HG03097 (cell line): ENCODE data around the gene FKBP4.

Source experiments
- ATAC-seq: cut with Tn5 transposase; IDR thresholded peaks from one replicate; pipeline ENCODE4 v1.9.1; 2021; ENCODE audit not compliant: unreplicated experiment, low FRiP score

Gene FKBP4

DNA sequence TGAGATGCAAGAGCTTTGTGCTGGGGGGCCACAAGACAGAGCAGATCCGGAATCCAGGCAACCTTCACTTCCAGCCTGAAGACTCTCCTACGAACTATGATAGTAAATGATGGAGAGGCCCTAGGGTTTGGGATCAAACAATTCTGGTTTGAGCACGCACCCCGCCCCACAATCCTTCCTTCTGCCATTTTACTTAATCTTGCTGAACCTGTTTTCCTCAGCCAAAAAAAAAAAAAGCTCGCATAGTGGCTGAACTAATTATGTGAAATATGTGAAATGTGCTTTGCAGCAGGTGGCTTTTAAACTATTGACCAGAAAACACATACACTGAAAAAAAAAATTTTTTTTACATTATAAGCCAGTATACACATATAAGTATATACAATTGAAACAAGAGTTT, 17.0 kb downstream of the FKBP4 start:
- no peak for ATAC-seq

DNA sequence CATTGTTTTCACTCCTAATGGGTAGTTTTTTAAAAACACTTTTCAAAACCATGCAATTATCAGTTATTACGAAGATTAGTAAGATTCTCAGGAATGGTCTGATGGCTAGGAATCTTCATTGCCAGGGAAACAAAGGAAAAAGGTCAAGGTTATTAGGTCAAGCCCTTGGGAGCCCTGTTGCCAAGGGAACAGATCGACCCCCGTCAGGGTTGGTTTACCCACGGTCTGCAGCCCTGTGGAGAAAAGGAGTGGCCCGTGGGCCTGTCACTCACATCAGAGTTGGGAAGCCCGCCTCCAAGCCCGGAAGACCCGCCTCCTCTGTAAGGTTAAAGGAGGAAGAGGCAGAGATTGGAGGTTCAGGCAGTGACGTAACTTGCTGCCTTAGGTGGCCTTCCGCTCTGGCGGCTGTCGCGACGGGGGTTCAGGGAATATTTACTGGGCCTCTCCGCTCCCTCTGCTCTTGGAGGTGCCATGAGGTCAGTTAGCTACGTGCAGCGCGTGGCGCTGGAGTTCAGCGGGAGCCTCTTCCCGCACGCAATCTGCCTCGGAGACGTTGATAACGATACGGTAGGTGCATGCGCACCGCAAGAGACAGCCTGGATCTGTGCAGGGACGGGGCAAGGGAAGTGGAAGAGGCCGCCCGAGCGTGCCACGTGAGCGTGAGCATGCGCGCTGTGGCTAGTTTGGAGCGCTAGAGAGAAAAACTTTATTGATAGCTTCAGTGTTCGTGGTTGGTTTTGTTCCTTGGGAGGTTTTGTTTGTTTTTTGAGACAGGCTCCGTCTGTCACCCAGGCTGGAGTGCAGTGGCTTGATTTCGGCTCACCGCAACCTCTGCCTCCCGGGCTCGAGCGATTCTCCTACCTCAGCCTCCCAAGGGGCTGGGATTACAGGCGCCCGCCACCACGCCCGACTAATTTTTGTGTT, 17.8 kb downstream of the FKBP4 start, which contains the start of gene ITFG2:
Gene ITFG2, plus strand, starts transcription at position 379 of the 924 bp plus-strand sequence. Its CDS starts 93 bp downstream, at position 472.
- ATAC-seq, result peak; percentile 93

DNA sequence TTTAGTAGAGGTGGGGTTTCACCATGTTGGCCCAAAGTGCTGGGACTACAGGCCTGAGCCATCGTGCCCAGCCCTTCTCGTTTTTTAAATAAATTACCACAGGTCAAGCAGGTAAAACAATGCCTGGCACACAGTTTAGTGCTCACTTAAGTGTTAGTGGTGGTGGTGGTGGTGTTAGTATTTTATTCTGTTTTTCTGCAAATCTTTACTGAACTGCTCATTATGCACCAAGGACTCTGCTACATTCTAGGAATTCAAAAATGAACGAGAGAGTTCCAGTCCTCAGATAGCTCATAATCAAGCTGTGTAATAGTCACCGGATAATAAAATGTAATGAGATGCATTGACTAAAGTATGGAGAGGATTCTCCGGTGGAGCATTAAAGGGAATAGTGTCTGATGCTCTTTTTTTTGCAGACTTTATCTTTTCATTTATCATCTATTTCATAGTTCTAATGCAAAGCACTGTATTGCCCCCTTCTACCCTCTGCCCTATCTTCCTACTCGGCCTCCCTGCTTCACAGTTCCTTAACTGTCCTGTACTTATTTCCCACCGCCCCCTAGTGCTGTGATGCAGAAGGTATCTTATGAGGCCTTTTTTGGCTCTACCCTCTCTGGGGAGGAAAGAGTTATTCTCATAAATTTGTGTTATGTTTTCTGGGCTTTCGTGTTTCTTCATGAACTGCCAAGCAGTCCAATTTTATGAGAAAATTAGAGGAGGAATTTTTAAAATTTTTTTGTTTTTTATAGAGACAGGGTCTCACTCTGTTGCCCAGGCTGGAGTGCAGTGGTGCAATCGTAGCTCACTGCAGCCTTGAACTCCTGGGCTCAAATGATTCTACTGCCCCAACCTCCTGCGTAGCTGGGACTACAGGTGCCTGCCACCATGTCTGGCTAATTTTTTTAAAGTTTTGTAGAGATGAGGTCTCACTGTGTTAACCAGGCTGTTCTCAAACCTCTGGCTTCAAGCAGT, 18.7 kb downstream of the FKBP4 start:
- peak; percentile 30 for ATAC-seq

DNA sequence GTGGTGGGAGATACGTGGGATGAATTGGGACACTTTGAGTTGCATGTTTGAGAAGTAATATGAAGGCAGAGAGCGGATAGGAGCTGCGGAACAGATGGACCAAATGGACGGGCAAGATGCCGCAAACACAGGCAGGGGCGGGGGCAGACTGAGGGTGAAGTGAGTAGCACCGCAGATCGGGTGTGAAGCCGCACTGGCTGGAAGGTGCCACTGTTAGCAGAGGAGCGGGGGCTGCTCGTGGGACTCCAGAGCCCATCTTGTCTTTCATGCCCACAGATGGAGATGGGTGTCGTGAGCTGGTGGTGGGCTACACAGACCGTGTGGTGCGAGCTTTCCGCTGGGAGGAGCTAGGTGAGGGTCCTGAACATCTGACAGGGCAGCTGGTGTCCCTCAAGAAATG, 25.0 kb downstream of the FKBP4 start:
- no peak for ATAC-seq

DNA sequence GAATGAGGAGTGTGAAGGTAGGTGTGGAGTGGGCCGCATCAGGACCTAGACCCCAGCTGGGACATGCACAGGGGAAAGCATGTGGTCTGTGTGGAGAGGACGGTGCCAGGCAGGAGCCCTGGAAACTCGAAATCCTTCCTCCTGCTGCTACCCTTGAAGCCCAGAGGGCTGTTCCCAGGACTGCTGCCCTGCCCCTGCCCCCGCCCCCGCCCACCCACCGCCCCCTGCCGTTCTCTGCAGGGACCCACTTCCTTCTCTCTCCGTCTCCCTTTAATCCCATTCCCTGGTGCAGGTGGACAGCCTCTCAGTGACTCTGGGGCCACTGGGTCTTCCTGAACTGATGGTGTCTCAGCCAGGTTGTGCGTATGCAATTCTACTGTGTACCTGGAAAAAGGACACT, 25.7 kb downstream of the FKBP4 start:
- ATAC-seq, result no peak

DNA sequence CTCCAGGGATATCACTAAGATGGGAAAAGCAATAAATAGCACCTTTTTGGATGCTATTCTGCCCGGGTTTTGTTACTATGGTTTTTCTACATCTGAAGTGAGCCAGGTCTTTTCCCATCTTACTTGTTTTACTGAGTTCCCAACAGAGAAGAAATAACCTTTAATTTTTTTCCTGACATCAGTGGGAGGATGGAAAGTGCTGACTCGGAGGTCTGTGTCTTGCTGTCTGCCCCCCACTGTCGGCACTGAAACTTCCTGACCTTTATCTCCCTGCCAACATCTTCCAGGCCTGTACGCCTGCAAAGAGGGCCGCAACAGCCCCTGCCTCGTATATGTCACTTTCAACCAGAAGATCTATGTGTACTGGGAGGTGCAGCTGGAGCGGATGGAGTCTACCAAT, 28.7 kb downstream of the FKBP4 start:
- no peak for ATAC-seq

DNA sequence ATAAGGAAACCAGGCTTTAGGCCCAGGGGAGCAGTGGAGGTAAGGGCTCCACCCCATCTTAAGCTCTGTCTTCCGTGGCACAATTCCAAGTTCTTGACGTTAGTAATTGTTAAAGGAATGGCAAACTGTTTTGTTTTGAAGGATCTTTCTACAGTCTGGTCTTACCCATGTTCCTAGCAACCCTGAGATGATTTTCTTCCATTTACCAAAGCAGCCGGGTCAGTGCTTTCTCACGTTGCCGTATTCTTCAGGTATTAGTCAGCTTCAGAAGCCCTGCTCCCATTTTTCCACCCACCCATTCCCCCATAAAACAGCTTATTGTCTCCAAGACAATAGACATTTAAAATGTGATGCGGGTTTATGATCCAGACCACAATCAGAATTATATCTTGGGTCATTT, 29.8 kb downstream of the FKBP4 start:
- no peak for ATAC-seq

DNA sequence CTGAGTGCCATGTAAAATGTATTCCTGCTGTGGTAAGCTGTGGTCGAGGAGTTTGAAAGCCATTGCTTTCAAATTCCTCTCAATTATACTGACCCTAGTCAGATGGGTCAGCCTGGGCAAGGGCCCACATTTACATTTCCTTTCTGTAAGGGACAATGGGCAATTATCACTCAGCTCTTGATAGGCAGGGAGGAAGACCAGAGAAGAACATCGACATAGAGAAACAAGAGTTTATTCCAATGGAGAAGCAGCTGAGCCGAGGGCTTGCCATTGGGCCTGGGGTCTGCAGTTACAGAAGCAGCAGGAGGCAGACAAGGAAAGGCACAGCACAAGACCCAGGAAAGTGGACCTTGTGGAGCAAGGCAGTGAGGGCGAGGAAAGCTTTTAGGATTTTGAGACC, 30.4 kb downstream of the FKBP4 start:
- ATAC-seq, result no peak

DNA sequence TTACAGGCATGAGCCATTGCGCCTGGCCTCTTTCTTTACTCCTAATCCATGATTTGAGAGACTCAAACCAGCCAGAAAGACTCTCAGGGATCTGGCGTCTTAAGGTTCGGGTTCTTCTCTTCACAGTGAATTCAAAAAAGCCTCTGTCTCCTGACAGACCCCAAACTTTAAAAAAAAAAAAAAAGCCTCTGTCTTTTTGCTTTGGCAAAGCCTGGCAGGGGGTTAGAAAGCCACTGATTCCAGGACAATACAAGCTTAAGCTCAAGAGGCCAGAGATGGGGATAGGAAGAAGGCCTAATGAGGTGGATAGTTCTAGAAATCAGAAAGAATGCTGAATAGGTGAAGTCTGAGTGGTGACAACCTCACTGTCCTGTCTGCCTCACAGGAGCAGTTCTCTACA, 31.3 kb downstream of the FKBP4 start:
- no peak for ATAC-seq

DNA sequence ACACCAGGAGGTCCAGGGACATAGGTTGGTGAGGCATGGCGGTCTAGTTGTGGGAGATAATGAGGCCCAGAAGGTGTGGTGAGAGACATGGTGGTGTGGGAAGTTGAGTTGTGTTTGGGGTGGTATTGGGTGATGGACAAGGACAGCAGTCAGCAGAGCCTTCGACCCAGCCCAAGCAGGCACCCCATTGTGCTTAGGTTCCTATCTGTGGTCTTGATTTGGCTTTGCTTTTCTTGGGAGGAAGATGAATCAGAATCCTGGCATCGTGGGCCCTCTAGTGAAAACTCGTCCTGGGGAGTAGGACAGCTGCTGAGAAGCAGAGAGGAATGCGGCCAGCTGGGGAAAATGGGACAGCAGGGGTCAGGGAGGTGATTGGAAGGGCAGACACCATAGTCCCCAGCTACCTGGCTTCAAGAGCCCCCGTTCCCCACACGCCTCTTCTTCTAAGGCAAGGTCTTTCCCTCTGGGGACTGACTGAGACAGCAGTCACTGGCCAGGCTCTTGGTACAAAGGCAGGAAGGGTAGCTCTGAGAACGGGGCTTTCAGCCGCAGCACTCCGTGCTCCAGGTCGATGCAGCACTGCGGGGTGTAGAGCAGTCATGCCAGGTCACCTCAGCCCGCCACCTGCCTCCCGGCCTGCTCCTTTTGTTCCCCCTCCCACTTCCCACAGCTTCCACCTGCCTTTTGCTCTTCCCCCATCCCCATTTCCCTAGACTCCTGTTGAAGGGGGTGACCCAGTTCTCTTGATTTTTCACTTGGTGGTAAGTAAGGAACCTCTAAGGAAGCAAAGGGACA, 32.1 kb downstream of the FKBP4 start:
- ATAC-seq, result no peak

DNA sequence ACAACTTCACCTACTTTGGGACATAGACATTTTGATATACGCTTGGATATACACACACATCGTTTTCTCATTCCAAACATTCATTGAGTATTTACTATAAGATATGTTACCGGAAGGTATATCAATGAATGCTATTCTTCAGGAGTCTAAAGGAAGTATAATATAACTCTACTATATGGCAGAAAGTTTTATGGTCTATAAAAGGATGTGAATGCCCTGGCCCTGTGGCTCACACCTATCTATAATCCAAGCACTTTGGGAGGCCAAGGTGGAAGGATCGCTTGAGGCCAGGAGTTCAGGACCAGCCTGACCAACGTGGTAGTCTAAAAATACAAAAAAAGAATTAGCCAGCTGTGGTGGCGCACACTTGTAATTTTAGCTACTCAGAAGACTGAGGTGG, 34.5 kb downstream of the FKBP4 start:
- no peak for ATAC-seq

DNA sequence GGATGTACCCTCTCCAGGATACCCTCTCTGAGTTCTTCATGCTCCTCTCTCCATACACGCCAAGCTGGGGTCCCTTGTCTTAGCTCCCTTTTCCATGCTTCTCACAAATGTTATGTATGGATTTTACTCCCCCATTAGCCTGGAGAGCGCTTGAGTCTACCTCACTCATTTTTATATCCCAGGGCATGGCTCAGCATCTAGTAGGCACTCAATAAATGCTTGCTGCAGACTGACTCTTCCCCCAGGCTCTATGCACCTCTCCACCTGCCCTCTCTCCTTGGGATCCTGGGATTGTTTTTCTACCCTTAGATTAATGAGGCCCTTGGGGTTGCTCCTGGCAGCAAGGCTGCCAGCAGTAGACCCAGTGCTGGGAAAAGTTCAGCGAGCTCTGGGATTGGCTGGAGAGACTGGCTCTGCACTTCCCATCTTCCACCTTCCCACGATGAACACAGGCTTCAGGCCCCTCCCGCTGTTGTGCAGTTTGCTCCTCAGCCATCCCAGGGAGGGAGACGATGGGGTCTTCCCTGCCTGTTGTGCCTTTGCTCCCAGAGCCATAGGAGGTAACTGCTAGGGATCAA, 37.9 kb downstream of the FKBP4 start:
- ATAC-seq, result no peak

DNA sequence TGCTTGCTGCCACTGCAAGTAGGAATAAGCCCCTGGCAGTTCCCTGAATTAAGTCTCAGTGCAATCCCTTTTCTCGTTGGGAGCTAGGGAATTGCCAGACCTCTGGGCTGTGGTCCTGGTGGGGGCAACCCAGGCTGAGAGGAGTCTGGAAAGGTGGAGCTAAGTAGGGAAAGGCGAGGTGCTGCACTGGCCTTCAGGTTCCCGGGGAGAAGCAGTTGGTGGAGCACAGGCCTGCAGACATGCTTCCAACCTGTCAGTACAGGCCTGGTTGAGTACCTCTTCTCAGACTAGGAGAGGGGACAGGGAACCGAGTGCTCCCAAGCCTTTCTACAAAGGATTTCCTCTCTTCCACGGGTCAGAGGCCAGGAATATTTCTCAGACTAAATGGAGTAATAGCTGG, 38.6 kb downstream of the FKBP4 start:
- no peak for ATAC-seq

DNA sequence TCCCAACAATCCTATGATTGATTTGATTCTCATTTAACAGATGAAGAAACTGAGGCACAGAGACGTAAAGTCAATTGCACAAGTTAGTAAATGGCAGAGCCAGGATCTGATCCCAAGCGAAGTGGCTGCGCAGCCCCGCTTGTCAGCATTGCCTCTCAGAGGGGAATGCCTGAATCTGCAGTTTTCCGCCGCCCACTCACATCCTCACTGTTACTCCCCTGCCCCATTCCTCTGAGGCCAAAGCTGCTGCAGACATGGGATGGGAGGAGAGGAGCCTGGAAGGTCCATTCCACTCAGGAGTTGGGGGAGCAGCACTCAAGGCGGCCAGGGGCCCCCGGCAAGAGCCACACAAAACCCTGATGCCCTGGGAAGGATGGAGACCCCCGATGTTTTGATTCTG, 39.0 kb downstream of the FKBP4 start:
- no peak for ATAC-seq

DNA sequence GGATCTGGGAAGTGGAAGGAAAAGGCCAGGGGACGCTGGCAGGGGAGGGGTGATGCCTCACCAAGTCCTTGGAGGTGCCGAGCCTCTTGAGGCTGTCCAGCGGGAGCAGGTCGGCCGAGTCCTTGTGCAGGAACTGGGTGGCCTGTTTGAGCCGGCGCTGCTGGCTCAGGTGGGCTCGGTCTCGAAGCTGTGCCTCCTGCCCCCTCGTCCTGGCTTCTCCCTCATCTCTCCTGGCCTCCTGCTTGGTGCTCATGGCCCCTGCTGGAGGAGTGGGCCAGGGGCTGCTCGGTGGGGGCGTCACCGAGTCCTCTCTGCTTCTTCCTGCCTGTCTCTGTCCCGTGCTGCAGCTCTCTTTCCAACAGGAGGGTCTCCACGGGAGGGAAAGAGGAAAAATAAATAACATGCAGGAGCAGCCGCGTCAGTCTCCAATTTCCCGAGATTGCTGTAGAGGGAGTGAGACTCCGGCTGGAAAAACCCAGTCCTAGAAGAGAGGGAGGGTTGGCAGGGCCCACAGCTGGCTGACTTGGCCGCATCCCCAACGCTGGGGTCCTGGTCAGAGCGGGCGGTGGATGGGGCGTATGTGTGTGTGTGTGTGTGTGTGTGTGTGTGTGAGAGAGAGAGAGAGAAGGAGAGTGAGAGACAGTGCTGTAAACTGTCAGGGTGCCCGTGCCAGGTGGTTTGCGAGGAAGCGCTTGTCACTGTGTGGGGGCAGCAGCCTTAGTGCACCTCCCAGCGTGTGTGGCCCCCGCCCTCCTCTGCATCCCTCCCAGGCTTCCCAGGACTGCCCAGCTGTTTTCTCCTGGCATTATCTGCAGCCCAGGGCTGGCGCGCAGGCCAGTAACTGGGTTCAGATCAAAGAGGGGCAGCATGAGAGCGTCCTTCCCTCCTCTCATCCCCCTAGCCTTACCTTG, 40.1 kb downstream of the FKBP4 start, which contains the start of gene NRIP2:
Gene NRIP2, minus strand, starts transcription at position 455 of the 911 bp plus-strand sequence. Its CDS starts 52 bp downstream, at position 403.
- ATAC-seq, result no peak

DNA sequence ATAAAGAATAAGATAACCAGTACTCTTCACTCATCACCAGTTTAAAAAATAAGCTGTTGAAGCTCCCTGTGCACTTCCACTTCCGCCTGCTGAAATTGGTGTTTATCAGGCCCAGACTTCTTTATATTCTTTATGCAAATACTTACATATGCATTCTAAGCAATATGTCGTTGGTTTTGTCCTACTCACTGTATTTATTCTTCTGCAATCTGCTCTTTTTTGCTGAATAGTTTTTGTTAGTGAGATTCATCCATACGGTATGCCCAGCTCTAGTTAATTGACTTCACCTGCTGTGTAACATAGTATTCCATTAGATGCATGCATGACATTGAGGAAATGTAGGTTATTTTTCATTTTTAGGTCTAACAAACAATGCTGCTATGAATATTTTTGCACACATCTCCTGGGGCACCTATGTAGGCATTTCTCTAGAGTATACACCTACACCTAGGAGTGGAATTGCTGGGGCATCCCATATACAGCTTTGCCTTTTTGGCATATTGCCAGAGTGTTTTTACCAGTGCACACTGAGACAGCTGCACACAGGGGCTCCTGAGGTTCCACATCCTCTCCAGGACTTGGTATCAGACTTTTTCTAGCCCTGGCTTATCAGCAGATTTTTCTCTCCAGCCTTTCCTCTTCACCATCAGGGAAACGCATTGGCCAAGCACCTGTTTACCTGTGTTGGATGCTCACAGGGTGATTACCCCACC, 41.1 kb downstream of the FKBP4 start:
- no peak for ATAC-seq

DNA sequence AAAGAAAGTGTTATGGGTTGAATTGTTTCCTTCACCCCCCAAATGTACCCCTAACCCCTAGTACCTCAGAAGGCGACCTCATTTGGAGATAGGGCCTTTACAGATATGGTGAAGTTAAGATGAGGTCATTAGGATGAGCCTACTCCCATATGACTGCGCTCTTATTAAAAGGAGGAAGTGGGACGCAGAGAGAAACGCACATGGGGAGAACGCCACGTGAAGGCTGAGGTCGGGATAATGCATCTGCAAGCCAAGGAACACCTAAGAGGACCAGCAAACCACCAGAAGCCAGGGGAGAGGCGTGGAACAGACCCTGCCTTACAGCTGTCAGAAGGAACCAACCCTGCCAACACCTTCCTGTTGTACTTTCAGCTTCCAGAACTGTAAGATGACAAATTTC, 41.8 kb downstream of the FKBP4 start:
- ATAC-seq, result no peak

DNA sequence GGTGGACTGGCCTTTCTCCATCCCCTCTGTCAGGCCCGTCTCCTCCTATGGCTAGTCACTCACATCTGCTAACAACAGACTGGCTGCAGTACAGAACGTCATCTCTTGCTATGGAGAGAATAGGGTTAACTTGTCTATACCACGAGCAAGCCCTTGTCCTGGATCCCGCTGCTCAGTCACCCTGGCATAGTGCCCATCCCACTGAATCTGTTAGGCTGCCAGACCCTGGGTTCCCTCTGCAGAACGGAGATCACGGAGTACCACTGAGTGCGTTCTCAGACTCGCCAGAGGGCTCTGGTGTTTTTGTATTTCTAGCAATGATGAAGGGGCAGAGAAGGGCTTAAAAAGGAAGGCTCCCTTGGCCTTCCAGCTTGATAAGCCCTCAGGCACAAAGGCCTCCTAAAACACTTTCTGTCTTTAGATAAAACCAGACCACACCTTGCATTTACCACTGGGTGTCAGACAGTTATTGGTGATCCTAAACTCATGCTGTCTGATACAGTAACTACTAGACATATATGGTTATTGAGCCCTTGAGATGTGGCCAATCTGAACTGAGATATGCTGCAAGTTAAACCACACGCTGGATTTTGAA, 46.4 kb downstream of the FKBP4 start:
- no peak for ATAC-seq
